OCI-LY1 (cell line): ENCODE measurements around the gene RBM26.

Experiments
- H2AFZ ChIP-seq: fragments of 200-600 bp; sonication (generic), shearing (Covaris generic); 2 replicates; pipeline ENCODE4 v1.6.0; 2014; ENCODE audit warnings: antibody characterized with exemption, mild to moderate bottlenecking, low read length
- H3F3A ChIP-seq: fragments of 200-600 bp; sonication (generic), shearing (Covaris generic); 2 replicates; pipeline ENCODE4 v1.6.0; 2014; ENCODE audit warnings: mild to moderate bottlenecking, antibody characterized with exemption, low read length, moderate library complexity; ENCODE audit not compliant: insufficient read depth
- H3K27ac ChIP-seq: fragments of 200-600 bp; sonication (generic); 2 replicates; pipeline ENCODE4 v1.5.1; 2014; ENCODE audit warnings: low read length, mixed run types, mild to moderate bottlenecking, low read depth; ENCODE audit not compliant: poor library complexity, severe bottlenecking
- H3K27me3 ChIP-seq: fragments of 200-600 bp; sonication (generic); 2 replicates; pipeline ENCODE4 v1.6.0; 2014; ENCODE audit warnings: antibody characterized with exemption, mild to moderate bottlenecking, low read length, moderate library complexity; ENCODE audit not compliant: insufficient read depth
- H3K36me3 ChIP-seq: fragments of 200-600 bp; sonication (generic); 2 replicates; pipeline ENCODE4 v1.6.1; 2014; ENCODE audit warnings: mild to moderate bottlenecking, antibody characterized with exemption, low read length, moderate library complexity, mixed read lengths; ENCODE audit not compliant: insufficient read depth
- H3K4me1 ChIP-seq: fragments of 200-600 bp; sonication (generic); 2 replicates; pipeline ENCODE4 v1.5.1; 2014; ENCODE audit warnings: mild to moderate bottlenecking, low read length, moderate library complexity; ENCODE audit not compliant: insufficient read depth, severe bottlenecking
- H3K4me2 ChIP-seq: fragments of 200-600 bp; sonication (generic), shearing (Covaris generic); 2 replicates; pipeline ENCODE4 v1.6.1; 2014; ENCODE audit warnings: low read length
- H3K4me3 ChIP-seq: fragments of 200-600 bp; sonication (generic); 2 replicates; pipeline ENCODE4 v1.5.1; 2014; ENCODE audit warnings: low read length, low read depth, mild to moderate bottlenecking, mixed read lengths; ENCODE audit not compliant: poor library complexity, severe bottlenecking
- H3K79me2 ChIP-seq: fragments of 200-600 bp; shearing (Covaris generic); 2 replicates; pipeline ENCODE4 v1.6.1; 2016; ENCODE audit warnings: mixed run types, low read length, mixed read lengths; ENCODE audit not compliant: insufficient read depth
- H3K9ac ChIP-seq: fragments of 200-600 bp; sonication (generic), shearing (Covaris generic); 2 replicates; pipeline ENCODE4 v1.6.1; 2014; ENCODE audit warnings: mild to moderate bottlenecking, low read length, mixed read lengths
- H3K9me2 ChIP-seq: fragments of 200-600 bp; sonication (generic), shearing (Covaris generic); 2 replicates; pipeline ENCODE4 v1.6.1; 2014; ENCODE audit warnings: low read depth, mild to moderate bottlenecking, low read length, mixed read lengths
- H3K9me3 ChIP-seq: fragments of 200-600 bp; shearing (Covaris generic); 2 replicates; pipeline ENCODE4 v1.6.1; 2014; ENCODE audit warnings: low read length, mixed read lengths
- H4K20me1 ChIP-seq: fragments of 200-600 bp; sonication (generic), shearing (Covaris generic); 2 replicates; pipeline ENCODE4 v1.6.0; 2016; ENCODE audit warnings: mild to moderate bottlenecking, low read length; ENCODE audit not compliant: insufficient read depth
- CTCF ChIP-seq: fragments of 200-600 bp; sonication (generic), shearing (Covaris generic); IDR thresholded peaks from 2 replicates; pipeline ENCODE4 v1.5.1; 2017; ENCODE audit warnings: mild to moderate bottlenecking, antibody characterized with exemption, low read length, moderate library complexity, mixed read lengths
- EZH2 ChIP-seq: fragments of 200-600 bp; sonication (generic), shearing (Covaris generic); IDR thresholded peaks from 2 replicates; pipeline ENCODE4 v1.8.0; 2017; ENCODE audit warnings: borderline replicate concordance, mixed run types, mild to moderate bottlenecking, antibody characterized with exemption, low read length, moderate library complexity, mixed read lengths

The RBM26 gene

GRCh38 chr13:79306650-79307049 is 99.4 kb downstream of the RBM26 start:
- no peak for TF ChIP-seq EZH2
- no peak for TF ChIP-seq CTCF
- H3K36me3 ChIP-seq, result no peaks in the 10 kb centered on the region
- no peaks in the 10 kb centered on the region; the same call in 1 of the 2 replicates for H3F3A ChIP-seq
- H3K27me3 ChIP-seq, result no peaks in the 10 kb centered on the region
- no peaks in the 10 kb centered on the region for H4K20me1 ChIP-seq
- H3K9me3 ChIP-seq, result no peaks in the 10 kb centered on the region
- H3K4me3 ChIP-seq, result no peak overlapping the region
- H3K9me2 ChIP-seq, result no peaks in the 10 kb centered on the region
- H3K27ac ChIP-seq, result no peak overlapping the region
- H3K4me1 ChIP-seq, result peaks cover 11% of the 10 kb centered on the region
- H3K4me2 ChIP-seq, result no peak overlapping the region
- H3K9ac ChIP-seq, result no peak overlapping the region
- H3K79me2 ChIP-seq, result no peaks in the 10 kb centered on the region
- H2AFZ ChIP-seq, result no peak overlapping the region

GRCh38 chr13:79297128-79297527 is 108.9 kb downstream of the RBM26 start:
- H4K20me1 ChIP-seq, result no peaks in the 10 kb centered on the region
- no peaks in the 10 kb centered on the region for H3K27me3 ChIP-seq
- H3F3A ChIP-seq, result no peaks in the 10 kb centered on the region
- H3K4me2 ChIP-seq, result no peak overlapping the region
- no peaks in the 10 kb centered on the region for H3K79me2 ChIP-seq
- H3K36me3 ChIP-seq, result no peaks in the 10 kb centered on the region
- H3K9me2 ChIP-seq, result no peaks in the 10 kb centered on the region
- no peaks in the 10 kb centered on the region for H3K4me1 ChIP-seq
- no peak overlapping the region for H3K4me3 ChIP-seq
- H3K9me3 ChIP-seq, result no peaks in the 10 kb centered on the region
- no peak for TF ChIP-seq EZH2
- TF ChIP-seq CTCF, result no peak
- H3K9ac ChIP-seq, result no peak overlapping the region
- no peak overlapping the region for H3K27ac ChIP-seq
- H2AFZ ChIP-seq, result no peak overlapping the region

GRCh38 chr13:79295906-79296706 is 109.9 kb downstream of the RBM26 start:
- Histone ChIP-seq H3K36me3 (no peaks in the 10 kb centered on the region), H3K9me2 (no peaks in the 10 kb centered on the region), H3K4me2 (no peak overlapping the region), H3K9me3 (no peaks in the 10 kb centered on the region), H3K9ac (no peak overlapping the region), H3F3A (no peaks in the 10 kb centered on the region), H3K27ac (no peak overlapping the region), H3K4me3 (no peak overlapping the region), H4K20me1 (no peaks in the 10 kb centered on the region), H3K79me2 (no peaks in the 10 kb centered on the region), H3K4me1 (no peaks in the 10 kb centered on the region), H3K27me3 (no peaks in the 10 kb centered on the region), H2AFZ (no peak overlapping the region)
- no peak for TF ChIP-seq CTCF
- no peak for TF ChIP-seq EZH2
